Breast epithelium (tissue), 3 donors: ENCODE measurements around the gene DBR1.

Experiments used
- POLR2A ChIP-seq: fragments of 450-650 bp; IDR thresholded peaks from one replicate; pipeline ENCODE4 v1.6.1; 2016; ENCODE audit warnings: antibody characterized with exemption, mild to moderate bottlenecking, moderate library complexity
- POLR2AphosphoS5 ChIP-seq, 3 donors: sonication (generic); formaldehyde crosslinking; IDR thresholded peaks; one replicate each; pipeline ENCODE4 v1.6.1; 2017; ENCODE audit warnings: antibody characterized with exemption in 3 of 3
- TF ChIP-seq, protein P1 (sequence below), 3 donors: fragments of 450-650 bp; IDR thresholded peaks; one replicate each; pipeline ENCODE4 v1.5.1; 2016 to 2017; ENCODE audit warnings: antibody characterized with exemption in 3 of 3, mild to moderate bottlenecking in 3 of 3, moderate library complexity in 3 of 3

- no peak for TF ChIP-seq POLR2A
- TF ChIP-seq, protein P1, sequence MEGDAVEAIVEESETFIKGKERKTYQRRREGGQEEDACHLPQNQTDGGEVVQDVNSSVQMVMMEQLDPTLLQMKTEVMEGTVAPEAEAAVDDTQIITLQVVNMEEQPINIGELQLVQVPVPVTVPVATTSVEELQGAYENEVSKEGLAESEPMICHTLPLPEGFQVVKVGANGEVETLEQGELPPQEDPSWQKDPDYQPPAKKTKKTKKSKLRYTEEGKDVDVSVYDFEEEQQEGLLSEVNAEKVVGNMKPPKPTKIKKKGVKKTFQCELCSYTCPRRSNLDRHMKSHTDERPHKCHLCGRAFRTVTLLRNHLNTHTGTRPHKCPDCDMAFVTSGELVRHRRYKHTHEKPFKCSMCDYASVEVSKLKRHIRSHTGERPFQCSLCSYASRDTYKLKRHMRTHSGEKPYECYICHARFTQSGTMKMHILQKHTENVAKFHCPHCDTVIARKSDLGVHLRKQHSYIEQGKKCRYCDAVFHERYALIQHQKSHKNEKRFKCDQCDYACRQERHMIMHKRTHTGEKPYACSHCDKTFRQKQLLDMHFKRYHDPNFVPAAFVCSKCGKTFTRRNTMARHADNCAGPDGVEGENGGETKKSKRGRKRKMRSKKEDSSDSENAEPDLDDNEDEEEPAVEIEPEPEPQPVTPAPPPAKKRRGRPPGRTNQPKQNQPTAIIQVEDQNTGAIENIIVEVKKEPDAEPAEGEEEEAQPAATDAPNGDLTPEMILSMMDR (IDR thresholded peaks at IDR 0.05) = no peak
- TF ChIP-seq POLR2AphosphoS5 (IDR thresholded peaks at IDR 0.05) = no peak
Observed at GRCh38 chr3:138140940-138141339, 33.8 kb downstream of the DBR1 start.
